SK-N-SH treated with all-trans-retinoic acid at 6 μM for 48 hours (cell line): ENCODE results near the gene TENT4B.

Experiments used
- ATAC-seq: fragments of 200-7000 bp; cut with Tn5 transposase; 3 replicates; pipeline ENCODE4 v1.9.1; 2020; ENCODE audit warnings: mild to moderate bottlenecking, moderate library complexity
- ARNTL ChIP-seq: fragments of 450-650 bp; formaldehyde crosslinking; IDR thresholded peaks from 2 replicates; pipeline ENCODE4 v1.5.0; 2020; ENCODE audit warnings: low read depth, mild to moderate bottlenecking, moderate library complexity, borderline replicate concordance
- CREB5 ChIP-seq: fragments of 250-450 bp; sonication (Bioruptor Pico); IDR thresholded peaks from 2 replicates; pipeline ENCODE4 v1.5.1; 2020; ENCODE audit warnings: low read depth, mild to moderate bottlenecking, moderate library complexity
- CSDC2 ChIP-seq: fragments of 250-450 bp; sonication (Bioruptor Pico); IDR thresholded peaks from 2 replicates; pipeline ENCODE4 v1.5.0; 2020; ENCODE audit warnings: mild to moderate bottlenecking, moderate library complexity
- ISL1 ChIP-seq: fragments of 250-450 bp; sonication (Bioruptor Pico); IDR thresholded peaks from 2 replicates; pipeline ENCODE4 v2.1.2; 2022; ENCODE audit warnings: mild to moderate bottlenecking, moderate library complexity
- OSR1 ChIP-seq: fragments of 250-450 bp; sonication (Bioruptor Pico); IDR thresholded peaks from 2 replicates; pipeline ENCODE4 v1.8.0; 2022; ENCODE audit warnings: moderate library complexity, mild to moderate bottlenecking, inconsistent platforms
- PATZ1 ChIP-seq: fragments of 250-450 bp; sonication (Bioruptor Pico); IDR thresholded peaks from 2 replicates; pipeline ENCODE4 v1.8.0; 2020; ENCODE audit warnings: mild to moderate bottlenecking, moderate library complexity, borderline replicate concordance
- POU6F1 ChIP-seq: fragments of 250-450 bp; sonication (Bioruptor Pico); IDR thresholded peaks from 2 replicates; pipeline ENCODE4 v1.8.0; 2021; ENCODE audit warnings: low read depth, mild to moderate bottlenecking, moderate library complexity, borderline replicate concordance
- PPARA ChIP-seq: fragments of 250-450 bp; sonication (Bioruptor Pico); IDR thresholded peaks from 2 replicates; pipeline ENCODE4 v1.5.0; 2020; ENCODE audit warnings: mild to moderate bottlenecking, borderline replicate concordance
- RARB ChIP-seq: fragments of 250-450 bp; sonication (Bioruptor Pico); IDR thresholded peaks from 2 replicates; pipeline ENCODE4 v1.8.0; 2021; ENCODE audit warnings: mild to moderate bottlenecking, moderate library complexity
- SNAI2 ChIP-seq: fragments of 250-450 bp; sonication (Bioruptor Pico); IDR thresholded peaks from 2 replicates; pipeline ENCODE4 v1.5.0; 2020; ENCODE audit warnings: mild to moderate bottlenecking, moderate library complexity
- TCF4 ChIP-seq: fragments of 250-450 bp; sonication (Bioruptor Pico); IDR thresholded peaks from 2 replicates; pipeline ENCODE4 v1.8.0; 2021; ENCODE audit warnings: mild to moderate bottlenecking, moderate library complexity, borderline replicate concordance
- TOX ChIP-seq: fragments of 250-450 bp; sonication (Bioruptor Pico); IDR thresholded peaks from 2 replicates; pipeline ENCODE4 v1.8.0; 2021; ENCODE audit warnings: mild to moderate bottlenecking, moderate library complexity, borderline replicate concordance
- ZC3H10 ChIP-seq: fragments of 250-450 bp; sonication (Bioruptor Pico); IDR thresholded peaks from 2 replicates; pipeline ENCODE4 v1.5.1; 2021; ENCODE audit warnings: mild to moderate bottlenecking, moderate library complexity
- ZFP3 ChIP-seq: fragments of 250-450 bp; sonication (Bioruptor Pico); IDR thresholded peaks from 2 replicates; pipeline ENCODE4 v1.5.0; 2020; ENCODE audit warnings: mild to moderate bottlenecking, moderate library complexity
- ZFP30 ChIP-seq: fragments of 450-650 bp; formaldehyde crosslinking; IDR thresholded peaks from 2 replicates; pipeline ENCODE4 v1.5.0; 2022; ENCODE audit warnings: mild to moderate bottlenecking, moderate library complexity
- ZNF565 ChIP-seq: fragments of 450-650 bp; formaldehyde crosslinking; conservative IDR thresholded peaks from 2 replicates; pipeline ENCODE4 v1.5.0; 2020; ENCODE audit warnings: low read depth, mild to moderate bottlenecking, moderate library complexity
- ZNF70 ChIP-seq: fragments of 450-650 bp; formaldehyde crosslinking; IDR thresholded peaks from 2 replicates; pipeline ENCODE4 v1.5.0; 2020; ENCODE audit warnings: mild to moderate bottlenecking, moderate library complexity
- ZNF8 ChIP-seq: fragments of 450-650 bp; formaldehyde crosslinking; IDR thresholded peaks from 2 replicates; pipeline ENCODE4 v1.5.0; 2020; ENCODE audit warnings: mild to moderate bottlenecking, moderate library complexity
- TF ChIP-seq, protein P1 (sequence below): fragments of 250-450 bp; sonication (Bioruptor Pico); IDR thresholded peaks from 2 replicates; pipeline ENCODE4 v1.5.1; 2021; ENCODE audit warnings: mild to moderate bottlenecking, moderate library complexity
- TF ChIP-seq, protein P2 (sequence below): fragments of 250-450 bp; sonication (Bioruptor Pico); IDR thresholded peaks from 2 replicates; pipeline ENCODE4 v1.5.0; 2020; ENCODE audit warnings: mild to moderate bottlenecking, moderate library complexity

Gene TENT4B

GRCh38 chr16:50280932-50281331 is 127.8 kb downstream of the TENT4B start:
- ATAC-seq: no peak
- no peak for TF ChIP-seq SNAI2 (CRISPR knock-in tag)
- TF ChIP-seq POU6F1: no peak
- no peak for TF ChIP-seq ISL1
- no peak for TF ChIP-seq PATZ1
- no peak for TF ChIP-seq OSR1 (CRISPR knock-in tag)
- no peak for TF ChIP-seq ZNF70
- no peak for TF ChIP-seq ZNF8 (CRISPR knock-in tag)
- TF ChIP-seq, protein P1, sequence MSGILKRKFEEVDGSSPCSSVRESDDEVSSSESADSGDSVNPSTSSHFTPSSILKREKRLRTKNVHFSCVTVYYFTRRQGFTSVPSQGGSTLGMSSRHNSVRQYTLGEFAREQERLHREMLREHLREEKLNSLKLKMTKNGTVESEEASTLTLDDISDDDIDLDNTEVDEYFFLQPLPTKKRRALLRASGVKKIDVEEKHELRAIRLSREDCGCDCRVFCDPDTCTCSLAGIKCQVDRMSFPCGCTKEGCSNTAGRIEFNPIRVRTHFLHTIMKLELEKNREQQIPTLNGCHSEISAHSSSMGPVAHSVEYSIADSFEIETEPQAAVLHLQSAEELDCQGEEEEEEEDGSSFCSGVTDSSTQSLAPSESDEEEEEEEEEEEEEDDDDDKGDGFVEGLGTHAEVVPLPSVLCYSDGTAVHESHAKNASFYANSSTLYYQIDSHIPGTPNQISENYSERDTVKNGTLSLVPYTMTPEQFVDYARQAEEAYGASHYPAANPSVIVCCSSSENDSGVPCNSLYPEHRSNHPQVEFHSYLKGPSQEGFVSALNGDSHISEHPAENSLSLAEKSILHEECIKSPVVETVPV (CRISPR knock-in tag): no peak
- no peak for TF ChIP-seq ZFP3 (CRISPR knock-in tag)
- TF ChIP-seq TCF4: no peak
- no peak for TF ChIP-seq CSDC2 (CRISPR knock-in tag)
- no peak for TF ChIP-seq ZNF565
- TF ChIP-seq ZC3H10 (CRISPR knock-in tag): no peak
- no peak for TF ChIP-seq ZFP30 (CRISPR knock-in tag)
- TF ChIP-seq RARB (CRISPR knock-in tag): no peak
- TF ChIP-seq PPARA: no peak
- TF ChIP-seq TOX (CRISPR knock-in tag): no peak
- no peak for TF ChIP-seq CREB5 (CRISPR knock-in tag)
- TF ChIP-seq, protein P2, sequence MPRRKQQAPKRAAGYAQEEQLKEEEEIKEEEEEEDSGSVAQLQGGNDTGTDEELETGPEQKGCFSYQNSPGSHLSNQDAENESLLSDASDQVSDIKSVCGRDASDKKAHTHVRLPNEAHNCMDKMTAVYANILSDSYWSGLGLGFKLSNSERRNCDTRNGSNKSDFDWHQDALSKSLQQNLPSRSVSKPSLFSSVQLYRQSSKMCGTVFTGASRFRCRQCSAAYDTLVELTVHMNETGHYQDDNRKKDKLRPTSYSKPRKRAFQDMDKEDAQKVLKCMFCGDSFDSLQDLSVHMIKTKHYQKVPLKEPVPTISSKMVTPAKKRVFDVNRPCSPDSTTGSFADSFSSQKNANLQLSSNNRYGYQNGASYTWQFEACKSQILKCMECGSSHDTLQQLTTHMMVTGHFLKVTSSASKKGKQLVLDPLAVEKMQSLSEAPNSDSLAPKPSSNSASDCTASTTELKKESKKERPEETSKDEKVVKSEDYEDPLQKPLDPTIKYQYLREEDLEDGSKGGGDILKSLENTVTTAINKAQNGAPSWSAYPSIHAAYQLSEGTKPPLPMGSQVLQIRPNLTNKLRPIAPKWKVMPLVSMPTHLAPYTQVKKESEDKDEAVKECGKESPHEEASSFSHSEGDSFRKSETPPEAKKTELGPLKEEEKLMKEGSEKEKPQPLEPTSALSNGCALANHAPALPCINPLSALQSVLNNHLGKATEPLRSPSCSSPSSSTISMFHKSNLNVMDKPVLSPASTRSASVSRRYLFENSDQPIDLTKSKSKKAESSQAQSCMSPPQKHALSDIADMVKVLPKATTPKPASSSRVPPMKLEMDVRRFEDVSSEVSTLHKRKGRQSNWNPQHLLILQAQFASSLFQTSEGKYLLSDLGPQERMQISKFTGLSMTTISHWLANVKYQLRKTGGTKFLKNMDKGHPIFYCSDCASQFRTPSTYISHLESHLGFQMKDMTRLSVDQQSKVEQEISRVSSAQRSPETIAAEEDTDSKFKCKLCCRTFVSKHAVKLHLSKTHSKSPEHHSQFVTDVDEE: no peak
- TF ChIP-seq ARNTL (CRISPR knock-in tag): no peak
